Inflammatory macrophage treated with lipopolysaccharide for 1 hour (primary cell): ENCODE measurements around the gene EVI5L.
"Not testable (repeated sequence)": the region's sequence is repeated elsewhere in the genome, so short reads cannot be mapped to it uniquely, and the experiment has no call there.

Experiments used
- DNase-seq, 2 donors: peaks; one replicate each; pipeline ENCODE4 v3.0.0-alpha.2; 2020 to 2022

The EVI5L gene

DNA sequence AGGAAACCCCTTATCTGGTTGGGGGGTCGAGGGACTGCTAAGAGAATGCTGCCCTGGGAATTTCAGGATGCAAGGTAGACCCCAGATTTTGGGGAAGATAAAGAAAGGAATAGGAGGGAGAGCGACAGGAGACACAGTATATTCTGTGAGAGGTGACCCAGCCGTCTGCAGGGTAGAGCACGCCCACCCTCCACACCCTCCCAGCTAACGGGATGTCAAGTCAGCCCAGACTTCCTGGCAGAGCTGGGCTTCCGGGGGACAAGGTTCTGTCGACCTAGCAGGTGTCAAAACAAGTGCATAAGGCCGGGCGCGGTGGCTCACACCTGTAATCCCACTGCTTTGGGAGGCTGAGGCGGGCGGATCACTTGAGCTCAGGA is 44.9 kb downstream of the EVI5L start:
- no peak for DNase-seq

DNA sequence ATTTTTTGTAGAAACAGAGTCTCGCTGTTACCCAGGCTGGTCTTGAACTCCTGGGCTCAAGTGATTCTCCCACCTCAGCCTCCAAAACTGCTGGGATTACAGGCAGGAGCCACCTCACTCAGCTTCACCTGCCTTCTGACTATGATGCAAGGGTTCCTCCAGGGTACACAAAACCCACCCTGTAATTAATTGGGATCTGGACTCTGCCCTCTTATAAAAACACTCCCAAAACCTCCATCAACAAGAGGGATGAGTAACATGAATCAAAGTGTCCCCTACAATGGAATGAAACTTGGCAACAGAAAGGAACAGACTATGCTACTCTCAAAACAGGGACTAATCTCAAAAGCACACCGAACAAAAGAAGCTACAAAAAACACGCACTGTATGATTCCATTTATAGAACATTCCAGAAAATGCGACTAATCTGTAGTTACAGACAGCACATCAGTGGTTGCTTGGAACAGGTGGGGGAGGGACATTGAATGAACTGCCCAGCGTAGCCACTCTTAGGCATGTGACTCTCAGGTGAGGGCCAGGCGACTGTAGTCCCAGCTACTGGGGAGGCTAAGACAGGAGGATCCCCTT is 47.3 kb downstream of the EVI5L start:
- no peak for DNase-seq

DNA sequence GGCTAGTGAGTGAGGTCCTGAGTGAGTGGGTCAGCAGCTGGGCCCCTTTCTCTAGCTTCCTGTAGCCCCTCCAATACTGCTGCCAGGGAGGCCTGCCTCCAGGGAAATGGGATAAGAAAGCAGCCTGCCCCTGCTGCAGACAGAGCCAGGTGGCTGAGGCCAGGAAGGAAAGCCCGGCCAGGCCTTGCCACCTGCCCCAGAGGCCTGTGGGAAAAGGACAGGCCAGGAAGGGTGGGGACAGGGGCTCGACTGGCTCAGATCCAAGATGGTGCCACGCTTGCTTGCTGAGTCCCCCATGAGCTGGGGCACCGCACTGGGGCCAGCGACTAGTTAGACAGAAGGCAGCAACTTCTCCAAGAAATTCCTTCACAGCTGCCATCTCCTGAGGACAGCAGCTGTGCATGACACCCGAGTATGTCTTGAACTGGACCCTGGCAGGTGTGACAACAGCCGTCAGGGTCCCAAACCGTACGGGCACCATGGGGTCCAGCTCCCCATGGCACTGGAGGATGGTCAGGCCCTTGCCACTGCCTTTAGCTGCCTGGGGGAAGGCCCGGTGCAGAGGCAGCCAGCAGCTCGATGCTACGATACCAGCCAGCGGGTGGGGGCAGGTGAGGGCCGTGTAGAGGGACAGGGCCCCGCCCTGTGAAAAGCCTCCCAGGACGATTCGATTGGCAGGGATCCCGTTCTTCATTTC is 49.2 kb downstream of the EVI5L start:
- no peak for DNase-seq

DNA sequence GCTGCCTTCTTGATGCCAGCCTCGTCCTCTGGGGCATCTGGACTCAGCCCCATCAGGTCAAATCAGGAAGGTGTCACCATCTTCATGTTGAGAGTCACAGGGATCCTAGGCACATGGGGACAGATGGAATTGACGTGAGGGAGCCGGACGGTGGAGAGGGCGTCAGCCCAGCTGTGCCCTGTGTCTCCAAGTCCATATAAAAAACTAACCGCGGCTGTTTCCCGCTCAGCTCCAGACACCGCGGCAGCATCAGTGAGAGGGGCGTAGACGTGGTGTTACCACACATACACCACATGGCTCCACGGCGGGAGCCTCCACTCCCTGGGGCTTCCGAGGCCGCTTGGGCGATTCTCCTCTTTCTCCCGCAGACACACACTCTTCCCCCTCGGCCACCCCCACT is 49.8 kb downstream of the EVI5L start:
- no peak for DNase-seq

DNA sequence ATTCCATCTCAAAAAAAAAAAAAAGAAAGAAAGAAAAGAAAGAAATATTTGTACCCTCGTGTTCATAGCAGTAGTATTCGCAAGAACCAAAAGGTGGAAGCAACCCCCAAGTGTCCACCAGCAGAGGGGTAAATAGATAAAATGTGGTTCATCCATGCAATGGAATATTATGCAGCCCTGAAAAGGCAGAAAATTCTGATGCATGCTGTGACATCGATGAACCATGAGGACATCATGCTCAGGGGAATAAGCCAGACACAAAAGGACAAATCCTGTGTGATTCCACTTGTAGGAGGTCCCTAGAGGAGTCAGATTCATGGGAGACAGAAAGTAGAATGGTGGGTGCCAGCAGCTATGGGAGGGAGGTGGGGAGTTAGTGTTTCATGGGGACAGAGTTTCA is 51.9 kb downstream of the EVI5L start:
- DNase-seq: no peak

DNA sequence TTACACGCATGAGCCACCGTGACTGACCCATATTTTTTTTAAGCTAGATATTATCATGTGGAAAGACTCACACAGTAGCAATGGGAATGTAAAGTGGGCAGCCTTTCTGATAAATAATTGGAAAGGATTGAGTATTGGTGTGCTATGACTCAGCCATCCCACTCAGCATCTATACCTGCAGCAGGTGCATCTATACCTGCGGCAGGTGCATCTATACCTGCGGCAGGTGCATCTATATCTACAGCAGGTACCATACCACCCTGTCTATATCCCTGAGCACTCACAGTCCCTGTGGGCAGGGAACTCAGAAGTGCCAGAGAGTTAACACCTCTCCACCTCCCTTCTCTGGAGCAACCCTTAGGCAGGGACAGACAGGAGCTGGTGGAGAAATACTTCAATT is 53.1 kb downstream of the EVI5L start:
- no peak for DNase-seq

DNA sequence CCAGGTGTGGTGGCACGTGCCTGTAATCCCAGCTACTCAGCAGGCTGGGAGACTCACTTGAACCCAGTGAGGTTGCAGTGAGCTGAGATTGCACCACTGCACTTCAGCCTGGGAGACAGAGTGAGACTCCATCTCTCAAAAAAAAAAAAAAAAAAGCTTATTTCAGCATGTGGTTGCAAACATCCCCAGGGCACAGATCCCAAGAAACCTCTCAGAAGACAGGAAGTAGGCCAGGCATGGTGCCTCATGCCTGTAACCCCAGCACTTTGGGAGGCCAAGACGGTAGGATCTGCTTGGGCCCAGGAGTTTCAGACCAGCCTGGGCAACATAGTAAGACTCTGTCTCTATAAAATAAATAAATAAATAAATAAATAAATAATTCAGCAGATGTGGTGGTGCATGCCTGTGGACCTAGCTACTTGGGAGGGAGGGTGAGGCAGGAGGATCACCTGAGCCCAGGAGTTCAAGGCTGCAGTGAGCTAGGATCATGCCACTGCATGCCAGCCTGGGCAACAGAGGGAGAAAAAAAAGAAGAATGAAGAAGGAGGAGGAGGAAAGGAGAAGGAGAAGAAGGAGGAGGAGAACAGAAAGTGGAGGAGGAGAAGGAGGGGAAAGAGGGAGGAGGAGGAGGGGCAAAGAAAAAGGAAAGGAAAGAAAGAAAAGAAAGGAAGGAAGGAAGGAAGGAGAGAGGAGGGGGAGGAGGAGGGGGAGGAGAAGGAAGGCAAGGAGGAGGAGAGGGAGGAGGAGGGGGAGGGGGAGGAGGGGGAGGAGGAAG is 54.0 kb downstream of the EVI5L start:
- DNase-seq: no peak

DNA sequence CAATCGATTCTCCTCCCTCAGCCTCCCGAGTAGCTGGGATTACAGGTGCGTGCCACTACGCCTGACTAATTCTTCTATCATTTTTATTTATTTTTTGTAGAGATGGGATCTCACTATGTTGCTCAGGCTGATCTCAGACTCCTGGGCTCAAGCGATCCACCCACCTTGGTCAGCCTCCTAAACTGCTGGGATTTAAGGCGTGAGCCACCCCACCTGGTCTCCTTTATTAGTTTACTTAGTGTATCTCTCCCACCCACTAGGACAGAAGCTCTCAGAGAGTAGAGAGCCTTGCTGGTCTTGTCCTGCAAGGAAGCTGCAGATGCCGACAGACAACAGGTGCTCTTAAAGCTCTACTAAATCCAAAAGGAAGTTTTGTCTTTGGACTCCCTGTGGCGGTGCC is 55.8 kb downstream of the EVI5L start:
- no peak for DNase-seq

DNA sequence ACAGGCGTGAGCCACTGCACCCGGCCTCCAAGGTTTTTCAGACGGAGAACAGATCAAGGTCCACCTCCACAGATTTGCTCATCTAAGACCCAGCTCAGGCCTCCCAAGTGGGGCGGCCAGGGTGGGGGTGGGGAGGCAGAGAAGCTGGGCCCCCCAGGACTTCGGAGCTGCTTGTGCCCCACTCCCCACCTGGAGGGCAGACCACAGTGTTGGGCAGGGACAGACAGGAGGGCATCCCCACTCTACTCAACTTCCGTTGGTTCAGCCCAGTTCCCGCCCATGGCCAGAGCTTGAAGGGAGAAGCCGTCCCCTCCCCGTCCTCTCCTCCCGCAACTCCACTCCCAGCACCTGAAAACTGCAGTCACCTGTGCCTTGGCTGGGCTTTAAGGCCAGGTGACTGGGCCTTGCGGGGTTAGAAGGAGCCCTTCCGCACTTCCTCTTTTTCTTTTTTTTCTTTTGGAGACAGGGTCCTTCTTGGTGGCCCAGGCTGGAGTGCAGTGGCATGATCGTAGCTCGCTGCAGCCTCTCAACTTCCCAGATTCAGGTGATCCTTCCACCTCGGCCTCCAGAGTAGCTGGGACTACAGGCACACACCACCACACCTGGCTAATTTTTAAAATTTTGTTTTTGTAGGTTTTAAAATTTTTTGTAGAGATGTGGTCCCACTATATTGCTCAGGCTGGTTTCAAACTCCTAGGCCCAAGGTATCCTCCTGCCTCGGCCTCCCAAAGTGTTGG is 57.6 kb downstream of the EVI5L start:
- DNase-seq: no peak

DNA sequence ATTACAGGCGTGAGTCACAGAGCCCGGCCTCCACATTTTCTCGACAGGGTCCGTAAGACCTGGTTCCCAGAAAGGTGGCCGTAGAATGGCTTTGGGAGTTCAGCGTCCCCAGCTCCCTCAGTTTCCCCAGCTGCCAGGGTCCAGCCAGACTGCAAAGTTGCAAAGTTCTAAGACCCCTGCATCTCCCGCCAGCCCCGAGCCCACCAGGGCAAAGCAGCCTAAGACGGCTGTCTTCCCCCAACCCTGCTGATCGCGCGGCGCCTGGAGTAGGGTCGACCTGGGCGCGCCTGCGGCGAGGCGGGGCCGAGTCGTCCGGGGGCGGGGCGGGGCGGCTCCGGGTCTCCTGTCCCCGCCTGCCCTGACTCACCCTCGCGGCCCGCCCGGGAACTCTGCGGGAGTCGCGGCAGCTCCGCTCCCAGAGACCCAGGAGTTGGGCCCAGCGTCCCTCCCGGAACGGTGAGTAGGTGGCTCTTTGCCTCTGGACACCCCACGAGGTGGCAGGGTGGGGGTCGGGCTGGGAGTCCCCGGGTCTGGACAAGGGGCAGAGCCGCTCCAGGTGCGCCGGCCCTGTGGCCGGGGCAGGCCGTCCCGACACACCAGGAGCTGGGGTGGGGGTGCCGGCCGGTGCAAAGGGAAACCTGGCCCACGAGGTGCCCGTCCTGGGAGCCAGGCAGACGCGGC is 58.3 kb downstream of the EVI5L start, which contains the start of gene LRRC8E:
Gene LRRC8E, plus strand, starts transcription at position 366 of the 681 bp plus-strand sequence. CDS start 7,094 bp downstream, outside the sequence.
- DNase-seq: peak in 1 of 2 donors; percentile 27

DNA sequence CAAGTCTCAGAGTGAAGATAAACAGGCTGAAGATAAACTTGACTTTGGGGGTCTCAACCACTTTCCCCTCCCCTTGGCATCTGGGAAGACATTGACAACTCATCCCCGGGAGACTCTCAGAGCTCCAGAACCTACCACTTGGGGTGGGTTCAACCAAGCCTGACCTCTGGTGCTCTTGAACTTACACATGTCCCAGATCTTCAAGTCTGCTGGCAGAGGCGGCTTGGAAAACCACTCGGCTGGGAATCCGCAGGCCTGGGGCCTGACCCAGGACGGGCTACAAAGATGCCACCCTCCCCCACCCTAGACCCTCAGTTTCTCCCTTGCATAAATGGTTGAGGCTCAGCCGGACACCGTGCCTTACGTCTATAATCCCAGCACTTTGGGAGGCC is 58.8 kb downstream of the EVI5L start:
- DNase-seq: no peak

DNA sequence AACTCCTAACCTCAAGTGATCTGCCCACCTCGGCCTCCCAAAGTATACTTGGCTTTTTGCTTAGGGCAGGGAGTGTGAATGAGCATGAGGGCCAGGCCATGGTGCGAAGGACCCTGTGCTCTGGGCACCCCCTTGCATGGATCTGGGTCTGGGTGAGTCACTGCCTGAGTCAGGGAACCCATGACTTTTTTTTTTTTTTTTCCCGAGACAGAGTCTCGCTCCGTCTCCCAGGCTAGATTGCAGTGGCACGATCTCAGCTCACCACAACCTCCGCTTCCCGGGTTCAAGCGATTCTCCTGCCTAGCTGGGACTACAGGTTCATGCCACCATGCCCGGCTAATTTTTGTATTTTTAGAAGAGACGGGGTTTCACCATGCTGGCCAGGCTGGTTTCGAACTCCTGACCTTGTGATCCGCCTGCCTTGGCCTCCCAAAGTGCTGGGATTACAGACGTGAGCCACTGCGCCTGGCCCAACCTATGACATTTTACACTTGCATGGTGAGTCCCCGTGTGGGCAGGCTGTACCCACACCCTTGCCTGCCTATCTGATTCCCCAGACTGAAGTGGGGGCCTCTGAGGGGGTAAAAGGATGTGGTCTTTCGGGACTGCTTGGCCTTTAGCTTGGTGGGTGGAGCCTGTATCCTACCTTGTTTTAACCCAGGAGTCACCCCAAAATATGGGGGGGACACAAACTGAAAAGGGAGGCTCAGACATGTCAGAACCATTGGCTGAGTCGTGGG is 63.5 kb downstream of the EVI5L start:
- not testable (repeated sequence) for DNase-seq

DNA sequence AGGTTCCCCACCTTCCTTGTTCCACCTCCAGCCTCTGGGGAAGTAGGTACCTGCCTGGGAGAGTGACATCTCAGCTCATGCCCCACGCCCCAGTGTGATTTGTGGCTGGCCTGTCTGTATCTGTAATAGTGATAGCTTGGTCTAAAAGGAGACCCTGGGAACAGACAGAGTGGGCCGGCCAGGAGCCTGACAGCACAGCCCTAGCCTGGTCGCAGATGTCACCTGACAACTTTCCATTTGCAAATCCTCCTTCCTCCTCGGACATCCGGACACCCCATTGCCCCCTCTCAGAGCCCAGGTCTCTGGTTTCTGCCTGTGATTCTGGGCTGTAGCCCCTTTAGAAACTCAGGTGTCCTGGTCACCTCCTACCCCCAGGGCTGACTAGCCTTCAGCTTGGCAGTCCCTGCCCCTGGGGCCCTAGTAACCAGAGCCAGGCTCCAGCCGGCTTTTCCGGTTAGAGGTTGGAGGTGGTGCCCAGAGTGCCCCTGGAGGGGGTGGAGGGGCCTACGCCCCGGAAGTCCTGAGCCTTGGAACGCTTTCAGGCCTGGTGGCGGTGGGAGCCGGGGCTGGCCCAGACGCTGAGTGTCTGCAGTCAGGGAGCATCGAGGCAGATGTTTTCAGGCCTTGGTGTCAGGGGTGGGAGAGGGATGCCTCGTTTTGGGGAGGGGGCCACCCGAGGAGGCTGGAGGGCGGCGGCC is 64.7 kb downstream of the EVI5L start:
- no peak for DNase-seq

DNA sequence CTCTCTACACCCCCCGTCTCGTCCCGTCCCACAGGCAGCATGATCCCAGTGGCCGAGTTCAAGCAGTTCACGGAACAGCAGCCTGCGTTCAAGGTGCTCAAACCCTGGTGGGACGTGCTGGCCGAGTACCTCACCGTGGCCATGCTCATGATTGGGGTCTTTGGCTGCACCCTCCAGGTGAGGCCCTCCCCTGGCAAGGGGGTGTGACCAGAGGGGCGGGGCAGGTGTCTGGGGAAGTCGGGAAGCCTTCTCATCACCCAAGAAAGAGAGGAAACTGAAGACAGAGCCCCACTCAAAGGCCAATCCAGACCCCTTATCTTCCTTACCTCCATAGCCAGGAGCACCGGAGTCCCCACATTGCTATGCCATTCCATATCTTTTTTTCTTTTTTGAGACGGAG is 65.5 kb downstream of the EVI5L start:
- no peak for DNase-seq

DNA sequence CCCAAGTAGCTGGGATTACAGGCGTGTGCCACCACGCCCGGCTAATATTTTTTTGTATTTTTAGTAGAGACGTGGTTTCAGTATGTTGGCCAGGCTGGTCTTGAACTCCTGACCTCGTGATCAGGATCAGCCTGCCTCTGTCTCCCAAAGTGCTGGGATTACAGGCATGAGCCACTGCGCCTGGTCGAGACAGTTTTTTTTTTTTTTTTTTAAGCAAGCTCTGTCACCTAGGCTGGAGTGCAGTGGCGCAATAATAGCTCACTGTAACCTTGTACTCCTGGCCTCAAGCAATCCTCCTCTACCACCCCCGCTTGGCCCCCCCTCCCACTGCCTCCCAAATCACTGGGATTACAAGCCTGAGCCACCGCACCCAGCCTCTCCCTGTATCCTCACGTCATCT is 67.3 kb downstream of the EVI5L start:
- no peak for DNase-seq

DNA sequence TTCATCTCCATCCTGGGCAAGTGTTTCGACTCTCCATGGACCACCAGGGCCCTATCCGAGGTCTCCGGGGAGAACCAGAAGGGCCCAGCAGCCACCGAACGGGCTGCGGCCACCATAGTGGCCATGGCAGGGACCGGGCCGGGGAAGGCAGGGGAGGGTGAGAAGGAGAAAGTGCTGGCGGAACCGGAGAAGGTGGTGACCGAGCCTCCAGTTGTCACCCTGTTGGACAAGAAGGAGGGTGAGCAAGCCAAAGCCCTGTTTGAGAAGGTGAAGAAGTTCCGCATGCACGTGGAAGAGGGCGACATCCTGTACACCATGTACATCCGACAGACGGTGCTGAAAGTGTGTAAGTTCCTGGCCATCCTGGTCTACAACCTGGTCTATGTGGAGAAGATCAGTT is 68.9 kb downstream of the EVI5L start:
- no peak for DNase-seq

DNA sequence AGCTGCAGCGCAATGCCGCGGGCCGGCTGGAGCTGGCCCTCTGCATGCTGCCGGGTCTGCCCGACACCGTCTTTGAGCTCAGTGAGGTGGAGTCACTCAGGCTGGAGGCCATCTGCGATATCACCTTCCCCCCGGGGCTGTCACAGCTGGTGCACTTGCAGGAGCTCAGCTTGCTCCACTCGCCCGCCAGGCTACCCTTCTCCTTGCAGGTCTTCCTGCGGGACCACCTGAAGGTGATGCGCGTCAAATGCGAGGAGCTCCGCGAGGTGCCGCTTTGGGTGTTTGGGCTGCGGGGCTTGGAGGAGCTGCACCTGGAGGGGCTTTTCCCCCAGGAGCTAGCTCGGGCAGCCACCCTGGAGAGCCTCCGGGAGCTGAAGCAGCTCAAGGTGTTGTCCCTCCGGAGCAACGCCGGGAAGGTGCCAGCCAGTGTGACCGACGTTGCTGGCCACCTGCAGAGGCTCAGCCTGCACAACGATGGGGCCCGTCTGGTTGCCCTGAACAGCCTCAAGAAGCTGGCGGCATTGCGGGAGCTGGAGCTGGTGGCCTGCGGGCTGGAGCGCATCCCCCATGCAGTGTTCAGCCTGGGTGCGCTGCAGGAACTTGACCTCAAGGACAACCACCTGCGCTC is 69.8 kb downstream of the EVI5L start:
- no peak for DNase-seq

DNA sequence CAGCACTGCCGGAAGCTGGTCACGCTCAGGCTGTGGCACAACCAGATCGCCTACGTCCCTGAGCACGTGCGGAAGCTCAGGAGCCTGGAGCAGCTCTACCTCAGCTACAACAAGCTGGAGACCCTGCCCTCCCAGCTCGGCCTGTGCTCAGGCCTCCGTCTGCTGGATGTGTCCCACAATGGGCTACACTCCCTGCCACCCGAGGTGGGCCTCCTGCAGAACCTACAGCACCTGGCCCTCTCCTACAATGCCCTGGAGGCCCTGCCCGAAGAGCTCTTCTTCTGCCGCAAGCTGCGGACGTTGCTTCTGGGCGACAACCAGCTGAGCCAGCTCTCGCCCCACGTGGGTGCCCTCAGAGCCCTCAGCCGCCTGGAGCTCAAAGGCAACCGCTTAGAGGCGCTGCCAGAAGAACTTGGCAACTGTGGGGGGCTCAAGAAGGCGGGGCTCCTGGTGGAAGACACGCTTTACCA is 70.4 kb downstream of the EVI5L start:
- no peak for DNase-seq

DNA sequence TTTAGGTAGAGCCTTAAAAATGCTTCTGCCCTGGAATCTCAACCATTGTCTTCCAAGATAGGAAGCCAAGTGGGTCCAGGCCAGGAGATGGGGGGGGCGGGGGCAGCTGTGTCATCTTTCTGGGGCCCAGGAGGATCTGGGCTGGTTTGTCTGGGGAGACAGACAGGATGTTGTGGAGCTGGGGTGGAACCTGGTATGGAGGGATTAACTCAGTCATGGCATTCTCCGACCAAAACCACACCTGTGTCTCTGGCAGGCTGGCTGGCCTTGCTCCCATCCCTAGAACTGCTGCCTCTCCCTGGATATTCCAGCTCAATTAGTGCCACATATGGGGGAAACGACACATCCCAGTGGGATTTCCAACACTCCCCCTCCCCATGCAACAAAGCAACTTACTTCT is 70.9 kb downstream of the EVI5L start:
- no peak for DNase-seq

DNA sequence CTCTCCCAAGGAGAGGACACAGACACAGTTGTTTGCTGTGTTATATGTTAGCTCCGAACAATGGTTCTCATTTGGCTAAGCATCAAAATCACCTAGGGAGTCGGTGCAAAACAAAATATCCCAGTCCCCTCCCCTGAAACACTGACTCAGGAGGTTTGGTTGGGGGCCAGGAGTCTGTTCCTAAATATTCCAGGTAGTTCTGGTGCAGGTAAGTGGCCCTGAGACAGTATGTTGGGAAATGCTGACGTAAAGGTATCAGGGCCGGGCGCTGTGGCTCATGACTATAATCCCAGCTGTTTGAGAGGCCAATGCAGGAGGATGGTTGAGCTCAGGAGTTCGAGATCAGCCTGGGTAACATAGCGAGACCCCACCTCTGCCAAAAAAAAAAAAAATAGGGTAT is 71.3 kb downstream of the EVI5L start:
- no peak for DNase-seq

DNA sequence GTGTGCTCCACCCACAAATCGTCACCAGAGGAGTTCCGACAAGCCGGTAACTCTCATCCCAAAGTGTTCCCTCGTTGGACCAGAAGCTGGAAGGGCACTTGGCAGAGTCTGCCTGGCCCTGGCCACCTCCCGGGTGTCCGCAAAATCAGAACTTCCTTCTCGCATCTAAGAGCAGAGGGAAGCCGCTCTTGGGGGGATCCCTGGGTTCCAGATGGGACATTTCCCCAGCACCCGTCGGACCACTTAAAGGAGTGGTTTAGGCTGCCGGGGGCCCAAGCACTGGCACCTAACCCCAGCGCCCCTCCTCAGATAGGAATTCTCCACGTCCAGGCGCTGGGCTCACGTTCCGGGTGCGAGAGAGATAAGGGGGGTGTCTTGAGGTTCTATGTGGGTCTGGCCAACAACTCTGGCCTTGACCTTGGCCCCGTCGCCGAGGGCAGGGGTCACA is 72.8 kb downstream of the EVI5L start:
- DNase-seq: no peak
